Measurements from ENCODE around the gene CMTM5.
"Not testable (repeated sequence)": the region's sequence is repeated elsewhere in the genome, so short reads cannot be mapped to it uniquely, and the experiment has no call there.

The CMTM5 gene

DNA sequence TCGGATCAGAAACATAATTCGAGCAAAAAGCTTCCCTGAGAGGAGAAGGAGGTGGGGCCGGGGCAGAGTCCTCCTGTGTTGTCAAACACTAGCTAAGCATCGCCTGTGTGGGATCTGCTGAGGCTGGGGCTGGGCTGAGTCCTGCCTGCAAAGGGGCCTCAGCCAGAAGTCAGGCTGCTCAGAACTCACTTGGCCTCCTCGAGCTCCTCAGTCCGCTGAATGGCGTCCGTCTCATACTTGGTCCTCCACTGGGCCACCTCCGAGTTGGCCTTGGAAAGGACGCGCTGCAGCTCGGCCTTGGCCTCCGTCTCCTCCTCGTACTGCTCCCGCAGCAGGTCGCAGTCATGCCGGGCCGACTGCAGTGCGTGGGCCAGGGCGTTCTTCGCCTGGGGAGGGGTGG is 41.2 kb downstream of the CMTM5 start:
- Histone ChIP-seq H4K20me1 (ENCODE audit: insufficient read depth, low read length) (no peaks in the 10 kb centered on the region), H3K9ac (ENCODE audit: low read length) (no peak overlapping the region), H3K27me3 (ENCODE audit: low read depth, low read length) (no peaks in the 10 kb centered on the region), H3K36me3 (replicated peaks; ENCODE audit: low read depth, low read length) (no peaks in the 10 kb centered on the region), H3K9me3 (ENCODE audit: insufficient read depth, low read length) (no peaks in the 10 kb centered on the region), H3K4me1 (ENCODE audit: low read length) (peaks cover 8% of the 10 kb centered on the region), H3K27ac (ENCODE audit: low read length) (no peak overlapping the region), H3K4me2 (ENCODE audit: low read length) (no peak overlapping the region), H3K79me2 (ENCODE audit: low read length) (no peaks in the 10 kb centered on the region), H2AFZ (ENCODE audit: low read depth, low read length) (no peak overlapping the region), H3K4me3 (ENCODE audit: low read length) (no peak overlapping the region)
- TF ChIP-seq, protein P1, sequence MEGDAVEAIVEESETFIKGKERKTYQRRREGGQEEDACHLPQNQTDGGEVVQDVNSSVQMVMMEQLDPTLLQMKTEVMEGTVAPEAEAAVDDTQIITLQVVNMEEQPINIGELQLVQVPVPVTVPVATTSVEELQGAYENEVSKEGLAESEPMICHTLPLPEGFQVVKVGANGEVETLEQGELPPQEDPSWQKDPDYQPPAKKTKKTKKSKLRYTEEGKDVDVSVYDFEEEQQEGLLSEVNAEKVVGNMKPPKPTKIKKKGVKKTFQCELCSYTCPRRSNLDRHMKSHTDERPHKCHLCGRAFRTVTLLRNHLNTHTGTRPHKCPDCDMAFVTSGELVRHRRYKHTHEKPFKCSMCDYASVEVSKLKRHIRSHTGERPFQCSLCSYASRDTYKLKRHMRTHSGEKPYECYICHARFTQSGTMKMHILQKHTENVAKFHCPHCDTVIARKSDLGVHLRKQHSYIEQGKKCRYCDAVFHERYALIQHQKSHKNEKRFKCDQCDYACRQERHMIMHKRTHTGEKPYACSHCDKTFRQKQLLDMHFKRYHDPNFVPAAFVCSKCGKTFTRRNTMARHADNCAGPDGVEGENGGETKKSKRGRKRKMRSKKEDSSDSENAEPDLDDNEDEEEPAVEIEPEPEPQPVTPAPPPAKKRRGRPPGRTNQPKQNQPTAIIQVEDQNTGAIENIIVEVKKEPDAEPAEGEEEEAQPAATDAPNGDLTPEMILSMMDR (IDR thresholded peaks at IDR 0.05; ENCODE audit: low read depth, low read length): no peak
- TF ChIP-seq EZH2phosphoT487 (IDR thresholded peaks at IDR 0.05; ENCODE audit: low read depth): no peak

DNA sequence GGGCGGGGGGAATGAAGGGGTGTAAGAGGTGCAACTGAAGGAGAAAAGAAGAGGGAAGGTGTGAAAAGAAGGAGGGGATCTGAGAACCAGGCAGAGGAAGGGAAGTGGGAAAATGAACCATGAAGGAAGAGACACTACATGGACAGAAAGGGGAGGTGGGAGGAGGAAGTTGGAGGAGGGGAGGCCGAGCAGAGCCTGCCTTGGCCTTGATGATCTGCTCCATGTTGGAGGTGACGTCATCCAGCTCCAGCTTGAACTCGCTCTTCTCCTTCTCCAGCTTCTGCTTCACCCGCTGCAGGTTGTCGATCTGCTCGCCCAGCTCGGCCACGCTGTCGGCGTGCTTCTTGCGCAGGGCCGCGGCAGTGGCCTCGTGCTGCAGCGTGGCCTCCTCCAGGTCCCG is 42.8 kb downstream of the CMTM5 start:
- H3K4me2 ChIP-seq (ENCODE audit: low read length); H3K27ac ChIP-seq (ENCODE audit: low read length); H3K36me3 ChIP-seq (replicated peaks; ENCODE audit: low read depth, low read length); H3K9me3 ChIP-seq (ENCODE audit: insufficient read depth, low read length); H4K20me1 ChIP-seq (ENCODE audit: insufficient read depth, low read length); H3K4me1 ChIP-seq (ENCODE audit: low read length); H2AFZ ChIP-seq (ENCODE audit: low read depth, low read length); H3K9ac ChIP-seq (ENCODE audit: low read length); H3K27me3 ChIP-seq (ENCODE audit: low read depth, low read length); H3K79me2 ChIP-seq (ENCODE audit: low read length); H3K4me3 ChIP-seq (ENCODE audit: low read length): not testable (repeated sequence)

DNA sequence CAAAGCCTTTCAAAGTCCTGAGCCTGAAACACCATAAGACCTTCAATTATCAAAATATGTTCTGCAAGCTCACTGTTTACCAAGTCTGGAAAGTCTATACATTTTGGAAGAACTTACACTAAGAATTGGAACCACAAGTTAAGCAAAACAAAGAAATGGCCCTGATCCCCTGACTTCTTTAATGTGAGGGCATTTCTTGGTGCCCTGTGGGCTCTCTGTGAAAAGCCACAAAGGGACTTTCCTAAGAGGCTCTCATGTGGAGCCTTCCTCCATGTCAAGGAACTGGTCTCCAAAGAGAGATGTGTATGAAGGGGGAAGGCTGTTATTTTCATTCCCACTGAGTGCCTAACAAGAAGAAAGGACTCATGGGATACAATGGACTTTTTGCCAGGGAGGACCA is 44.7 kb downstream of the CMTM5 start:
- no peak overlapping the region for H3K4me3 ChIP-seq (ENCODE audit: low read length)
- no peak overlapping the region for H2AFZ ChIP-seq (ENCODE audit: low read depth, low read length)
- no peaks in the 10 kb centered on the region for H4K20me1 ChIP-seq (ENCODE audit: insufficient read depth, low read length)
- no peaks in the 10 kb centered on the region for H3K36me3 ChIP-seq (replicated peaks; ENCODE audit: low read depth, low read length)
- H3K27me3 ChIP-seq (ENCODE audit: low read depth, low read length): no peaks in the 10 kb centered on the region
- H3K27ac ChIP-seq (ENCODE audit: low read length): no peak overlapping the region
- H3K9ac ChIP-seq (ENCODE audit: low read length): no peak overlapping the region
- no peaks in the 10 kb centered on the region for H3K9me3 ChIP-seq (ENCODE audit: insufficient read depth, low read length)
- H3K79me2 ChIP-seq (ENCODE audit: low read length): no peaks in the 10 kb centered on the region
- no peak overlapping the region for H3K4me2 ChIP-seq (ENCODE audit: low read length)
- peaks cover 8% of the 10 kb centered on the region for H3K4me1 ChIP-seq (ENCODE audit: low read length)
- no peak for TF ChIP-seq EZH2phosphoT487 (IDR thresholded peaks at IDR 0.05; ENCODE audit: low read depth)
- TF ChIP-seq, protein P1 (IDR thresholded peaks at IDR 0.05; ENCODE audit: low read depth, low read length): no peak

DNA sequence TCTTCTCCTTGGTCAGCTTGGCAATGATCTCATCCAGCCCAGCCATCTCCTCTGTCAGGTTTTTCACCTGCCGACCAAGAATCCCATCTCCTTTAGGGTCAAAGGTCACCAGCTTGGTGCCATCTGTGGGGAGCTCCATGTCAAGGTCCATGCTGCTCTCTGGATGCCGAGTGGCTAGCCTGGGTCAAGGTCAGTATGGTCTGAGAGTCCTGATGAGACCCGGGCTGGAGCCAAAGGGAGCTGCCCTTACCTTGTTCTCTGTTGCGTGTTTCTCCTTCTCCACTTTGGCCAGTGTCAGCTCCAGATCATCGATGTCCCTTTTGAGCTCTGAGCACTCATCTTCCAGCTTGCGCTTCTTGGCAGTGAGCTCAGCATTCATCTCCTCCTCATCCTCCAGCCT is 46.8 kb downstream of the CMTM5 start:
- Histone ChIP-seq H3K4me3 (ENCODE audit: low read length) (no peak overlapping the region), H3K79me2 (ENCODE audit: low read length) (no peaks in the 10 kb centered on the region), H3K36me3 (replicated peaks; ENCODE audit: low read depth, low read length) (no peaks in the 10 kb centered on the region), H3K9me3 (ENCODE audit: insufficient read depth, low read length) (no peaks in the 10 kb centered on the region), H3K9ac (ENCODE audit: low read length) (no peak overlapping the region), H4K20me1 (ENCODE audit: insufficient read depth, low read length) (no peaks in the 10 kb centered on the region), H3K4me1 (ENCODE audit: low read length) (peaks cover 8% of the 10 kb centered on the region), H3K27me3 (ENCODE audit: low read depth, low read length) (no peaks in the 10 kb centered on the region), H3K4me2 (ENCODE audit: low read length) (no peak overlapping the region), H3K27ac (ENCODE audit: low read length) (no peak overlapping the region), H2AFZ (ENCODE audit: low read depth, low read length) (no peak overlapping the region)
- TF ChIP-seq, protein P1 (IDR thresholded peaks at IDR 0.05; ENCODE audit: low read depth, low read length): no peak
- no peak for TF ChIP-seq EZH2phosphoT487 (IDR thresholded peaks at IDR 0.05; ENCODE audit: low read depth)

DNA sequence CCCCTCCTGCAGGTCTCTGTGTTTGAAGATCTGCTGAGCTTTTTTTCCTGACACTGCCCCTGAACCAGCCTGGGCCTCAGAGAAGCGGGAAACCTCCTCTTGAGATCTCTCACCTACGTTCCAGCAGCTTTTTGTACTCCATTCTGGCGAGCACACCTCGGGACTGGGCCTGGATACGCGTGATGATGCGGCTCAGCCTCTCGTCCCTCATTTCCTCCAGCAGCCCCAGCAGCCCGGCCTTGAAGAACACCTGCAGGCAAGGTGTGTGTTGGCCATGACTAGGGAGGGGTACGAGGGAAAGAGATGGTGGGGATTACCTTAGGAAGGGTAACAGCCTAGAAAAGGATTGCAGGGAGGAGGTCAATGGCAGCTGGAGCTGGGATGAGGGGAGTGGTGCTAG is 48.3 kb downstream of the CMTM5 start:
- TF ChIP-seq EZH2phosphoT487 (IDR thresholded peaks at IDR 0.05; ENCODE audit: low read depth): no peak
- TF ChIP-seq, protein P1 (IDR thresholded peaks at IDR 0.05; ENCODE audit: low read depth, low read length): no peak
- no peaks in the 10 kb centered on the region; the same call in 1 of the 2 replicates for H3K27me3 ChIP-seq (ENCODE audit: low read depth, low read length)

DNA sequence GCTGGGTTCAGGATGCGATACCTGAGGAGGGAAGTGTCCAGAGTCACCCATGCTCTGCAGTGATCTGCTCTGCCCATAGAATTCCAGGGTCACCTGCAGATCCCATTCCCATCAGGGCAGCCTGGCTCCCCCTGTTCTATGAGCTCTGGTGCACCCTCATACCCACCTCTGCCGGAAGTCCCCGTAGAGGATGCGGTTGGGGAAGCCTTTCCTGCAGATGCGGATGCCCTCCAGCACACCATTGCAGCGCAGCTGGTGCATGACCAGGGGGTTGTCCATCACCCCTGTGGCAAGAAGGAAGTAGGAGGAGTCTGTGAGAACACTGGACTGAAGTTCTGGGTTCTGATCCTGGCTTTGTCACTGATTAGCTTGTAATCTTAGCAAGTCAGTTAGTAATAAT is 49.0 kb downstream of the CMTM5 start:
- H3K4me2 ChIP-seq (ENCODE audit: low read length); H3K9me3 ChIP-seq (ENCODE audit: insufficient read depth, low read length); H3K36me3 ChIP-seq (replicated peaks; ENCODE audit: low read depth, low read length); H3K4me1 ChIP-seq (ENCODE audit: low read length); H3K79me2 ChIP-seq (ENCODE audit: low read length); H3K27ac ChIP-seq (ENCODE audit: low read length); H4K20me1 ChIP-seq (ENCODE audit: insufficient read depth, low read length); H3K4me3 ChIP-seq (ENCODE audit: low read length); H2AFZ ChIP-seq (ENCODE audit: low read depth, low read length); H3K27me3 ChIP-seq (ENCODE audit: low read depth, low read length); H3K9ac ChIP-seq (ENCODE audit: low read length): not testable (repeated sequence)

More for the DNA sequence above, 48.3 kb downstream of the CMTM5 start:
- Histone ChIP-seq H3K79me2 (ENCODE audit: low read length) (no peaks in the 10 kb centered on the region), H3K4me1 (ENCODE audit: low read length) (peaks cover 8% of the 10 kb centered on the region), H3K27ac (ENCODE audit: low read length) (no peak overlapping the region), H3K9ac (ENCODE audit: low read length) (no peak overlapping the region), H2AFZ (ENCODE audit: low read depth, low read length) (no peak overlapping the region), H3K4me2 (ENCODE audit: low read length) (no peak overlapping the region), H4K20me1 (ENCODE audit: insufficient read depth, low read length) (no peaks in the 10 kb centered on the region), H3K4me3 (ENCODE audit: low read length) (no peak overlapping the region), H3K9me3 (ENCODE audit: insufficient read depth, low read length) (no peaks in the 10 kb centered on the region), H3K36me3 (replicated peaks; ENCODE audit: low read depth, low read length) (no peaks in the 10 kb centered on the region)

Data from OCI-LY3 (cell line).